Adrenal gland (tissue), 12 donors: ENCODE results near the gene RASD2. TPM values are rescaled to one million over a fixed set of nuclear protein-coding genes. Genes with fewer than 3 reads are reported as not detected.

Experiments used
- DNase-seq, 7 donors: peaks; one replicate each; pipeline ENCODE4 v3.0.0-alpha.2; 2019 to 2020
- H3K27ac ChIP-seq, 5 donors: fragments of 200-600 bp; sonication (generic) in 4 of 5; 1 replicate in 3 of 5; 2 replicates in 2 of 5; pipeline versions ENCODE4 v1.5.1 to v1.8.0; 2016 to 2020; ENCODE audit warnings: mild to moderate bottlenecking in 1 of 5
- H3K27me3 ChIP-seq: fragments of 200-600 bp; 2 replicates; pipeline ENCODE4 v1.8.0; 2021
- H3K36me3 ChIP-seq, 2 donors: fragments of 200-600 bp; replicated peaks in 1 of 2; 1 replicate in 1 of 2; 2 replicates in 1 of 2; pipeline versions ENCODE4 v1.5.1 to v1.8.0; 2018 to 2022
- H3K4me1 ChIP-seq, 2 donors: fragments of 200-600 bp; replicated peaks in 1 of 2; 1 replicate in 1 of 2; 2 replicates in 1 of 2; pipeline versions ENCODE4 v1.5.1 to v1.8.0; 2018 to 2021
- H3K4me3 ChIP-seq, 4 donors: fragments of 200-600 bp; sonication (generic) in 3 of 4; one replicate each; pipeline ENCODE4 v1.5.1; 2016 to 2018
- H3K9me3 ChIP-seq, 3 donors: fragments of 200-600 bp; sonication (generic) in 1 of 3; replicated peaks in 1 of 3; 1 replicate in 2 of 3; 2 replicates in 1 of 3; pipeline versions ENCODE4 v1.5.1 to v1.8.0; 2016 to 2021
- CTCF ChIP-seq, 6 experiments: fragments of 450-650 bp in 4 of 6; fragments of 200-600 bp in 2 of 6; sonication (generic) in 1 of 6; IDR thresholded peaks; 1 replicate in 5 of 6; 2 replicates in 1 of 6; pipeline versions ENCODE4 v1.5.1 to v1.8.0; 2016 to 2021; ENCODE audit warnings: antibody characterized with exemption in 6 of 6, mild to moderate bottlenecking in 2 of 6, moderate library complexity in 1 of 6
- POLR2A ChIP-seq, 2 donors: fragments of 450-650 bp; IDR thresholded peaks; one replicate each; pipeline ENCODE4 v1.6.1; 2017; ENCODE audit warnings: antibody characterized with exemption in 2 of 2, mild to moderate bottlenecking in 2 of 2, moderate library complexity in 1 of 2
- WGBS, 4 donors: extraction: QIAGEN DNeasy Blood & Tissue Kit in 2 of 4; methylation state at CpG; one replicate each; pipeline versions ENCODE4 v1.1.5 to v1.1.7; 2013 to 2017; 5-methylcytosine and 5-hydroxymethylcytosine counted together
- intact Hi-C, 2 donors: fragments of 100-400 bp; cut with DNase I; formaldehyde crosslinking; loops; one replicate each; pipeline versions ENCODE4 v1.14.1 to v1.15.0; 2022 to 2023
- polyA plus RNA-seq, 3 donors: library from polyadenylated mRNA; stranded (reverse); fragments of 200-250 nt in 2 of 3; fragments of 350-450 nt in 1 of 3; fragmentation: Illumina TruSeq in 1 of 3; extraction: RNeasy Lipid Tissue Mini Kit (QIAGEN cat#74804) in 1 of 3; gene quantifications; one replicate each; pipeline ENCODE4 v1.2.3, GENCODE V29; 2013 to 2014
- total RNA-seq, 9 donors: library from RNA; depleted of rRNA in 4 of 9; stranded (reverse); fragments of >200 nt in 4 of 9; fragments of 120-200 nt in 1 of 9; fragmentation: NEBNext Ultra II Directional in 1 of 9; extraction: Animal tissue kit (Norgen Biotek cat#: 25700) in 1 of 9; gene quantifications; one replicate each; pipeline versions ENCODE4 v1.1.0 to v1.2.4, GENCODE V29; 2013 to 2023
- donor health status: healthy with polysubstance abuse.
- donor health status: Bipolar disorder and iron deficiency.
- donor health status: DM: yes; HTN: yes; CAD: no.
- donor health status: DM: no; HTN: no; CAD: no.
- donor health status: DM: no; HTN: no; CAD: no.
- donor health status: DM: yes; HTN: yes; CAD: no.

The RASD2 gene
- total and polyA plus RNA-seq, 12 donors, result 0.06 to 10.4 (median 3.4) TPM

DNA sequence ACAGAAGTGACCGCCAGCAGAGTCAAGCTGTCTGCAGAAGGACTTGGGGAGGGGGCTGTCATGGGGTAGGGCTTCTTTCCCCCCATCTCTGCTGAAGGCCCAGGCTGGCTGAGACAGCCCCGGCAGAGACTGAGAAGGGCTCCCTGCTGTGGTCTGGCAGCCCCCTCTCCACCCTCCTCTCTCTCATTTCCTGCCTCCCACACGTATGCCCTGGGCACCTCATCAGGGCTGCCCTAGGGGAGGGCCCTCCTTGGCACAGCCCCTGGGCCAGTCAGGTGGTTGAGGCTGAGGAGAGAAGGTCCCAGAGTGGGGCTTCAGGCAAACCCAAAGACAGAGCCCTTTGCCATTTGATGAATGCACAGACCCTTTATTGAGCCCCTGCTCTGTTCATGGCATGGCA, 3.6 kb downstream of the RASD2 start:
- H3K9me3 ChIP-seq, result no peaks in the 10 kb centered on the region
- TF ChIP-seq POLR2A (IDR thresholded peaks at IDR 0.05) (no peak), CTCF (IDR thresholded peaks at IDR 0.05) (no peak)
- peaks cover 13 to 24% of the 10 kb centered on the region in 2 donors for H3K4me1 ChIP-seq
- no peaks in the 10 kb centered on the region for H3K36me3 ChIP-seq
- H3K27ac ChIP-seq, result no peak overlapping the region
- no peak overlapping the region for H3K4me3 ChIP-seq
- no peaks in the 10 kb centered on the region for H3K27me3 ChIP-seq
- intact Hi-C loops, result no loop called here
- no peak for DNase-seq
- WGBS, 4 donors, result 55 to 63% (median 56%) methylated on average over 1 to 3 of the region's 3 CpGs

GRCh38 chr22:35544827-35545226, 4.2 kb downstream of the RASD2 start:
- no peaks in the 10 kb centered on the region for H3K9me3 ChIP-seq
- intact Hi-C loops, result no loop called here
- DNase-seq, result no peak
- H3K4me1 ChIP-seq, result peaks cover 7 to 24% of the 10 kb centered on the region in 2 donors
- no peaks in the 10 kb centered on the region for H3K27me3 ChIP-seq
- H3K36me3 ChIP-seq, result no peaks in the 10 kb centered on the region
- no peak overlapping the region for H3K27ac ChIP-seq
- H3K4me3 ChIP-seq, result no peak overlapping the region
- TF ChIP-seq CTCF (IDR thresholded peaks at IDR 0.05), result no peak
- no peak for TF ChIP-seq POLR2A (IDR thresholded peaks at IDR 0.05)
- WGBS, 4 donors, result 77 to 84% (median 81%) methylated on average over 9 of the region's 9 CpGs

GRCh38 chr22:35546886-35547285, 6.3 kb downstream of the RASD2 start:
- Histone ChIP-seq H3K27ac (no peak overlapping the region), H3K9me3 (no peaks in the 10 kb centered on the region), H3K4me1 (peaks cover 0 to 11% of the 10 kb centered on the region in 2 donors), H3K36me3 (no peaks in the 10 kb centered on the region), H3K4me3 (no peak overlapping the region), H3K27me3 (no peaks in the 10 kb centered on the region)
- 84 to 92% (median 90%) methylated on average over 5 to 18 of the region's 18 CpGs for WGBS, 4 donors
- TF ChIP-seq CTCF (IDR thresholded peaks at IDR 0.05) (no peak), POLR2A (IDR thresholded peaks at IDR 0.05) (no peak)
- no peak for DNase-seq
- intact Hi-C loops, result no loop called here

GRCh38 chr22:35547987-35548721, 7.5 kb downstream of the RASD2 start:
- Histone ChIP-seq H3K4me1 (peaks cover 0 to 11% of the 10 kb centered on the region in 2 donors), H3K36me3 (no peaks in the 10 kb centered on the region), H3K27ac (no peak overlapping the region), H3K4me3 (no peak overlapping the region), H3K9me3 (no peaks in the 10 kb centered on the region), H3K27me3 (no peaks in the 10 kb centered on the region)
- intact Hi-C loops, result no loop called here
- no peak for DNase-seq
- WGBS, 4 donors, result 66 to 77% (median 75%) methylated on average over 13 of the region's 13 CpGs
- TF ChIP-seq CTCF (IDR thresholded peaks at IDR 0.05), result no peak
